ENCODE data around the gene SUSD6.

- no peak for TF ChIP-seq EZH2 (IDR thresholded peaks at IDR 0.05; ENCODE audit: low read depth)
- TF ChIP-seq CTCF (conservative IDR thresholded peaks at IDR 0.05): no peak
Observed at GRCh38 chr14:69693801-69694729, 82.7 kb downstream of the SUSD6 start.

All from PC-9 (cell line).